T47D (cell line): ENCODE results near the gene CAMKK1.
"Not testable (repeated sequence)": the region's sequence is repeated elsewhere in the genome, so short reads cannot be mapped to it uniquely, and the experiment has no call there.

Experiments
- DNase-seq, 2 experiments: peaks; one replicate each; pipeline versions ENCODE4 v3.0.0 to v3.0.0-alpha.2; 2011 to 2012; ENCODE audit warnings: low read depth in 1 of 2, low spot score in 1 of 2
- JUND ChIP-seq: IDR thresholded peaks from 2 replicates; pipeline ENCODE4 v1.6.1; 2012; ENCODE audit warnings: low read depth
- in situ Hi-C: cut with HindIII; loops from 2 replicates; pipeline ENCODE4 v1.10.0; 2016; ENCODE audit warnings: low sequenced_read_pairs, low pct_unique_long_range_greater_than_20kb

CAMKK1 gene

DNA sequence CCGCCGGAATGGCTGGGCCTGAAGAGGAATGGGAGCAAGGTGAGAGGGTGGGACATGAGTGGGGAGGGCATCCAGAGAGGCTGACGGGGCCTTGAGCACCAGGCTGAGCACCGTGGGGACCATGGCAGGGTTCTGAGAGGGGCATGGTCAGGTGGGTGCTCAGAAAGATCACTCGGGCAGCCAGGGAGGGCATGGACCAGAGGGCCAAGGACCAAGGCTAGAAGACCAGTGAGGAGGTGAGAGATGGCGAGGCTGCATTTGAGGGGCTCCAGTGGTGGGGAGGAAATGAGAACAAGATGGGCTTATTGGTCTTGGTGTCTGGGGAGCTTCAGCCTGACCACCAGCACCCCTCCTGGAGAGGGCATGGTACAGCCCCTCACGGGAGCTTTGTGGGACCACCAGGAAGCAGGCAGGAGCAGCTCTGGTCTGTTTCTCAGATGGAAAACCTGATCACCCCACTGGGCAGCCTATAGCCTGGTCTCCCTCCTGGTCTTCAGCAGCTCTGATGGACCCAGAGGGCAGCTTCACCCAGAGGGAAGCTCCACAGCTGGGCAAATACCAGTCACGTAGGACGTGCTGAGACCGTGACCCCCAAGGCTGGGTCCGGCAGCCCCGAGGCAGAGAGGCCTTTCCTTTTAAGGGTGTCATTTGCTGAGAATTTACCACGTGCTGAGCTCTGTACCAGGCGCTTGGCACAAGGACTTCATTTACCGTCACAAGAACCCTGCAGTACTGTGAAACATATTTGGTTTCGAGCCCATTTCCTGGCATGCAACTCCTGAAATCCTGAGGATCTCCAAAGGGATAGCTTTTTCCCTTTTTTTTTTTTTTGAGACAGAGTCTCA lies 35.4 kb downstream of the CAMKK1 start:
- TF ChIP-seq JUND = no peak
- no peak for DNase-seq
- in situ Hi-C loops = no loop called here

GRCh38 chr17:3854204-3854603 lies 38.6 kb downstream of the CAMKK1 start:
- not testable (repeated sequence) for DNase-seq

GRCh38 chr17:3852561-3852960 lies 40.3 kb downstream of the CAMKK1 start:
- in situ Hi-C loops = no loop called here
- no peak for TF ChIP-seq JUND
- DNase-seq = no peak

More at GRCh38 chr17:3854204-3854603, 38.6 kb downstream of the CAMKK1 start:
- in situ Hi-C loops = not testable (repeated sequence)

- DNase-seq = no peak
- TF ChIP-seq JUND = no peak
- in situ Hi-C loops = no loop called here
Observed at GRCh38 chr17:3851461-3852100, 41.3 kb downstream of the CAMKK1 start.

GRCh38 chr17:3848229-3848835 lies 44.5 kb downstream of the CAMKK1 start:
- in situ Hi-C loops = no loop called here
- TF ChIP-seq JUND = no peak
- no peak for DNase-seq

- TF ChIP-seq JUND = no peak
- in situ Hi-C loops = no loop called here
- DNase-seq = no peak
Observed at GRCh38 chr17:3847165-3847670, 45.6 kb downstream of the CAMKK1 start.

GRCh38 chr17:3846437-3847164 lies 46.3 kb downstream of the CAMKK1 start:
- DNase-seq = no peak
- TF ChIP-seq JUND = no peak
- in situ Hi-C loops = no loop called here

DNA sequence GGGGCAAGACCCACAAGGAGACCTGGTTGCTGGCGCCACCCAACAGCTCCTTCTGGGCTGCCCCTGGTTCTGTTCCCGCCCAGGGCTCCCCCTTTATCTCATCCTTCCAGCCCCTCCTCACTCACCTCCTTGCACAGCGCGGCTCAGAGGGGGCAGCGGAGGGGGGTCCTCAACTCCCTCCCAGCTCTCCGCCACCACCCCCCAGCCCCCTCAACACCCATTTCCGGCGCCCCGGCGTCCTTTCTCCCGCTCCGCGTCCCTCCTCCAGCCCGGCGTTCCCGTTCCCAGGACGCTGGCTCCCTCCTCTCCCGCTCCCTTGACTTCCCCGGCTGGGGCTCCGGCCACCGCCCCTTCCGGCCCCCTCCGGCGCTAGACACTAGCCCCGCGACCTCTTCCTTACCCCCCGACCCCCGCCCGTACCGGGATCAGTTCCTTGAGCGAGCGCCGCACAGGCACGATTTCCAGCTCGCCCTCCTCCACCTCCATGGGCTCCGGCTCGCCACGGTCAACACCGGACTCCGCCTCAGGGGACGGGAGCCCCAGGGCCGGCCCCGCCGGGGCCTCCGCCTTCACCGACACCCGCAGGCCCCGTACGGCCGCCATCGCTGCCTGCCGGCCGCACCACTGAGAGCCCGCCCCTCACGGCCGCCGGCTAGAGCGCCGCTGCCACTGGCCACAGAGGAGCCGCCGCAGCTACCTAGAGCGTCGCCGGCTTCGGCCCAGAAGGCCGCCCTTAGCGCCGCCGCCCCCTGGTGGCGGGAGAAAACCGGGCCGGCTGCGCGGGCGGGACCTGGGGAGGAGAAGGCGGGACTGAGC lies 47.0 kb downstream of the CAMKK1 start, which contains the start of gene NCBP3:
Gene NCBP3 (minus strand): TSS at position 626 of the 816 bp plus-strand sequence. CDS start 23 bp downstream, at position 603.
- DNase-seq = peak; percentile 80 to 94
- in situ Hi-C loops = no loop called here
- TF ChIP-seq JUND = no peak

- TF ChIP-seq JUND = no peak
- in situ Hi-C loops = no loop called here
- peak in 1 of 2 experiments; percentile 46 for DNase-seq
Observed at GRCh38 chr17:3845291-3845620, 47.6 kb downstream of the CAMKK1 start.

- in situ Hi-C loops, DNase-seq: not testable (repeated sequence)
Observed at GRCh38 chr17:3844556-3844955, 48.3 kb downstream of the CAMKK1 start.

DNA sequence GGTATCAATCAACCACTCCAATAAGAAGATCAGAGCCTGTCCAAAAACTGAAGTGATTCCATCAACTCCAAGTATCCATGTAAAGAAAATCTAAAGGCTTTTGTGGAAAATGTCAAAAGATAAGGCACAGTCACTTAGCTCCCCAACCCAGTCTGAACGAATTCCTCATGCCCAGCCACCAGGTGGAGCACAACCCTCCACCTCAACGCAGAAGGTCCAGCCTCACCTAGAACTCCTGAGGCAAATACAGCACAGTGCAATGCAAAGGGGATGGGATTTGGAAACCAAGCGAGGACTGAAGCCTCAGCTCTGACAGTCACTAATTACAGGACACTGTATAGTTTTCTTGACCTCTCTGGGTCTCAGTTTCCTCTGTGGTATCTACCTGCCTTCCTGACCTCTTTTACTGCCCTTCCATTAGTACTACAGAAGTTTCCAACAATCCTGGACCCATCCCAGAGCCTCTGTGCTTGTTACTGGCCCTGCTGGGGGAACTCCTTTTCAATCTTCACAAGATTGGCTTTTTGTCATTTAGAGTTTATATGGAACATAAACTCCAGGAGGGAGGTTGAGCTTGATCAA lies 48.8 kb downstream of the CAMKK1 start:
- in situ Hi-C loops = no loop called here
- DNase-seq = peak in 1 of 2 experiments; percentile 68
- TF ChIP-seq JUND = no peak
